ENCODE measurements around the gene PDLIM7. TPM values are rescaled to one million over a fixed set of nuclear protein-coding genes. Genes with fewer than 3 reads are reported as not detected.
A peak's percentile ranks its signal among the peaks of the same experiment; 100 is the strongest.

PDLIM7 gene
- total RNA-seq, 4 donors from 2014 or later: 28.7 to 41.3 (median 32.0) TPM

GRCh38 chr5:177465044-177465443 is 32.4 kb downstream of the PDLIM7 start:
- H3K36me3 ChIP-seq: peaks cover 32% of the 10 kb centered on the region
- no peak overlapping the region for H3K4me3 ChIP-seq
- no peak for DNase-seq (ENCODE audit: low spot score in 2 of 2)
- TF ChIP-seq EP300 (IDR thresholded peaks at IDR 0.05) (no peak), POLR2AphosphoS5 (IDR thresholded peaks at IDR 0.05) (no peak), POLR2A (IDR thresholded peaks at IDR 0.05) (no peak)
- TF ChIP-seq, protein P1, sequence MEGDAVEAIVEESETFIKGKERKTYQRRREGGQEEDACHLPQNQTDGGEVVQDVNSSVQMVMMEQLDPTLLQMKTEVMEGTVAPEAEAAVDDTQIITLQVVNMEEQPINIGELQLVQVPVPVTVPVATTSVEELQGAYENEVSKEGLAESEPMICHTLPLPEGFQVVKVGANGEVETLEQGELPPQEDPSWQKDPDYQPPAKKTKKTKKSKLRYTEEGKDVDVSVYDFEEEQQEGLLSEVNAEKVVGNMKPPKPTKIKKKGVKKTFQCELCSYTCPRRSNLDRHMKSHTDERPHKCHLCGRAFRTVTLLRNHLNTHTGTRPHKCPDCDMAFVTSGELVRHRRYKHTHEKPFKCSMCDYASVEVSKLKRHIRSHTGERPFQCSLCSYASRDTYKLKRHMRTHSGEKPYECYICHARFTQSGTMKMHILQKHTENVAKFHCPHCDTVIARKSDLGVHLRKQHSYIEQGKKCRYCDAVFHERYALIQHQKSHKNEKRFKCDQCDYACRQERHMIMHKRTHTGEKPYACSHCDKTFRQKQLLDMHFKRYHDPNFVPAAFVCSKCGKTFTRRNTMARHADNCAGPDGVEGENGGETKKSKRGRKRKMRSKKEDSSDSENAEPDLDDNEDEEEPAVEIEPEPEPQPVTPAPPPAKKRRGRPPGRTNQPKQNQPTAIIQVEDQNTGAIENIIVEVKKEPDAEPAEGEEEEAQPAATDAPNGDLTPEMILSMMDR (IDR thresholded peaks at IDR 0.05): no peak
- WGBS: 98% methylated on average over 11 of the region's 11 CpGs
- no peaks in the 10 kb centered on the region for H3K27me3 ChIP-seq
- peaks cover 19% of the 10 kb centered on the region for H3K4me1 ChIP-seq
- H3K27ac ChIP-seq: no peak overlapping the region
- no peaks in the 10 kb centered on the region for H3K9me3 ChIP-seq

- H3K9me3 ChIP-seq: no peaks in the 10 kb centered on the region
- TF ChIP-seq, protein P1 (IDR thresholded peaks at IDR 0.05): no peak
- TF ChIP-seq EP300 (IDR thresholded peaks at IDR 0.05): no peak
- no peak for TF ChIP-seq POLR2AphosphoS5 (IDR thresholded peaks at IDR 0.05)
- H3K4me3 ChIP-seq: no peak overlapping the region
- peak in 1 of 2 donors; percentile 76 for DNase-seq (ENCODE audit: low spot score in 2 of 2)
- peaks cover 44% of the 10 kb centered on the region for H3K36me3 ChIP-seq
- H3K4me1 ChIP-seq: peaks cover 1% of the 10 kb centered on the region
- no peak overlapping the region for H3K27ac ChIP-seq
- WGBS: 75% methylated on average over 22 of the region's 27 CpGs
- H3K27me3 ChIP-seq: no peaks in the 10 kb centered on the region
Measured at GRCh38 chr5:177462021-177462670, 35.3 kb downstream of the PDLIM7 start.

DNA sequence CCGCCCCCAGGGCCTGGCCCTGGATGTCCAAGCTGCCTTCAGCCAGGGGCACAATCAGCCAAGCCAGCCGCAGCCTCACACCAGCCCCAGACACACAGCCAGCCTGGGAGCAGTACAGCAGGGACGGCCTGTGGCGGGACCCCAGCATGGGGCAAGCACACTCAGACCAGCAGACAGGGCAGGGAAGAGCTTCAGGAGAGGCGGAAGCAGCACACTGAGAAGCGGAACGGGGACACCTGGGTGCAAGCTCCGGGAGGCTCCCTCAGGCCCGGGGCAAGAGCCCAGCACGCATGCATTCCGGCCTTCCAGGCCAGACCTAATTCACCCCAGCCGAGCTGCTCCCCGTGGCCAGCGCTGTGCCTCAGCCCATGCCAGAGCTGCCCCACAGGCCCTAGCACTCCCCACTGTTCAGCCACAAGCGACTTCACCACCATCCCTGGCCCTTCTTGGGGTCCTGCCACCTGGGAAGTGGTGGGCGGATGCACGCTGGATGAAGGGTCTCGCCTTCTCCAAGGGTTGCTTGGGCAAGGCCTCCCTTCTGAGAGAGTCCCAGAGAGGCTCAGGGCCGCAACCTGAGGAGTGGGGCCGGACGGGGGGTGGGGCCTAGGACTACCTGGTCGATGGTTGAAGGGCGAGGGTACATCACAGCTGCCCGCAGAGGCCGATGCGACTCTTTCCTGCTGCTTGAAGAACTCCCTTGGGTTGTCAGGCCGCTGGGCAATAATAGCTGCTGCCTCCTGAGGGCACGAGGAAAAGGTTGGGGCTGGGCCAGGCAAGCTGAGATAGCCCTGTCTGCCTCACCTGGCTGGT is 37.4 kb downstream of the PDLIM7 start:
- no peaks in the 10 kb centered on the region for H3K9me3 ChIP-seq
- TF ChIP-seq, protein P1 (IDR thresholded peaks at IDR 0.05): no peak
- TF ChIP-seq EP300 (IDR thresholded peaks at IDR 0.05) (no peak), POLR2AphosphoS5 (IDR thresholded peaks at IDR 0.05) (no peak), POLR2A (IDR thresholded peaks at IDR 0.05) (no peak)
- no peak overlapping the region for H3K4me3 ChIP-seq
- no peaks in the 10 kb centered on the region for H3K27me3 ChIP-seq
- peaks cover 22% of the 10 kb centered on the region for H3K4me1 ChIP-seq
- DNase-seq (ENCODE audit: low spot score in 2 of 2): peak in 1 of 2 donors; percentile 60
- H3K27ac ChIP-seq: no peak overlapping the region
- peaks cover 24% of the 10 kb centered on the region for H3K36me3 ChIP-seq
- WGBS: 91% methylated on average over 23 of the region's 28 CpGs

DNA sequence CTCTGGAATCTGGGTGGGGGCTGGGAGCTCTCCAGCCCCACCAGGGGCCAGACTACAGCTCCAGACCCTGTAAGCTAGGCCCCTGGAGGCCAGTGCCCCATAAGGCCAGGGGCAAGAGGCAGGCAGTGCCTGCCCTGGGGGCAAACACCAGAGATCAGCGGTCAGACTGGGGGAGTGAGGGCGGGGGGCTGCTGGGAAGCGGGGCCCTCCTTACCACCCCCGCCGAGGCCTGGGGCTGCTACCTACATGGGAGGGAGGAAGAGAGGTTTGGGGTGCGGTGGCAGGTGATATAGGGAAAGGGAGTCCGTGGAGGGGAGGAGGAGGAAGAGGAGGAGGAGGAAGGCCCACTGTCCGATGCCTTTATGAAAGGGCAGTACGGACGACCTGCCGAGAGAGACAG is 38.0 kb downstream of the PDLIM7 start:
- 87% methylated on average over 11 of the region's 11 CpGs for WGBS
- H3K36me3 ChIP-seq: peaks cover 24% of the 10 kb centered on the region
- no peak overlapping the region for H3K4me3 ChIP-seq
- no peaks in the 10 kb centered on the region for H3K27me3 ChIP-seq
- peaks cover 29% of the 10 kb centered on the region for H3K4me1 ChIP-seq
- H3K27ac ChIP-seq: no peak overlapping the region
- no peak for TF ChIP-seq EP300 (IDR thresholded peaks at IDR 0.05)
- TF ChIP-seq, protein P1 (IDR thresholded peaks at IDR 0.05): no peak
- no peak for TF ChIP-seq POLR2A (IDR thresholded peaks at IDR 0.05)
- TF ChIP-seq POLR2AphosphoS5 (IDR thresholded peaks at IDR 0.05): no peak
- no peaks in the 10 kb centered on the region for H3K9me3 ChIP-seq
- no peak for DNase-seq (ENCODE audit: low spot score in 2 of 2)

- DNase-seq (ENCODE audit: low spot score in 2 of 2): no peak
- WGBS: 74% methylated on average over 9 of the region's 14 CpGs
- Histone ChIP-seq H3K4me3 (no peak overlapping the region), H3K9me3 (no peaks in the 10 kb centered on the region), H3K36me3 (peaks cover 24% of the 10 kb centered on the region), H3K4me1 (peaks cover 33% of the 10 kb centered on the region), H3K27me3 (no peaks in the 10 kb centered on the region), H3K27ac (no peak overlapping the region)
- TF ChIP-seq, protein P1 (IDR thresholded peaks at IDR 0.05): no peak
- no peak for TF ChIP-seq POLR2AphosphoS5 (IDR thresholded peaks at IDR 0.05)
- TF ChIP-seq POLR2A (IDR thresholded peaks at IDR 0.05): no peak
- TF ChIP-seq EP300 (IDR thresholded peaks at IDR 0.05): no peak
Measured at GRCh38 chr5:177458912-177459350, 38.5 kb downstream of the PDLIM7 start.
